KMS-11 (cell line): ENCODE measurements around the gene CXCR5.

ENCODE experiments used
- H2AFZ ChIP-seq: fragments of 200-600 bp; sonication (generic); 2 replicates; pipeline ENCODE4 v1.6.1; 2016; ENCODE audit warnings: antibody characterized with exemption, mixed run types, low read depth
- H3K27ac ChIP-seq: fragments of 200-600 bp; sonication (generic); 2 replicates; pipeline ENCODE4 v1.6.1; 2016; ENCODE audit warnings: mild to moderate bottlenecking, mixed run types
- H3K27me3 ChIP-seq: fragments of 200-600 bp; sonication (generic); 2 replicates; pipeline ENCODE4 v1.6.1; 2017; ENCODE audit warnings: mild to moderate bottlenecking, low read depth, mixed run types, moderate library complexity; ENCODE audit not compliant: insufficient read depth
- H3K36me3 ChIP-seq: fragments of 200-600 bp; sonication (generic); 2 replicates; pipeline ENCODE4 v1.6.1; 2017; ENCODE audit warnings: mild to moderate bottlenecking, mixed run types; ENCODE audit not compliant: insufficient read depth
- H3K4me1 ChIP-seq: fragments of 200-600 bp; sonication (generic); 2 replicates; pipeline ENCODE4 v1.6.1; 2016; ENCODE audit warnings: mild to moderate bottlenecking, low read depth, mixed run types; ENCODE audit not compliant: poor library complexity, severe bottlenecking
- H3K4me2 ChIP-seq: fragments of 200-600 bp; sonication (generic); 2 replicates; pipeline ENCODE4 v1.7.0; 2016; ENCODE audit warnings: mild to moderate bottlenecking, mixed run types
- H3K4me3 ChIP-seq: fragments of 200-600 bp; sonication (generic); IDR thresholded peaks from 2 replicates; pipeline ENCODE4 v1.6.1; 2017; ENCODE audit warnings: low read depth, low read length, mixed read lengths; ENCODE audit not compliant: insufficient read depth
- H3K79me2 ChIP-seq: fragments of 200-600 bp; sonication (generic); 2 replicates; pipeline ENCODE4 v1.6.1; 2016; ENCODE audit warnings: low read depth, mixed run types; ENCODE audit not compliant: insufficient read depth
- H3K9ac ChIP-seq: fragments of 200-600 bp; sonication (generic); 2 replicates; pipeline ENCODE4 v1.6.1; 2016; ENCODE audit warnings: mild to moderate bottlenecking, mixed run types
- H4K20me1 ChIP-seq: fragments of 200-600 bp; sonication (generic); 2 replicates; pipeline ENCODE4 v1.6.1; 2016; ENCODE audit warnings: mild to moderate bottlenecking, mixed run types; ENCODE audit not compliant: insufficient read depth
- CTCF ChIP-seq: fragments of 200-600 bp; sonication (generic); conservative IDR thresholded peaks from 2 replicates; pipeline ENCODE4 v1.6.1; 2017; ENCODE audit warnings: low read depth, mild to moderate bottlenecking, antibody characterized with exemption, low read length, moderate library complexity, mixed read lengths

Gene CXCR5

GRCh38 chr11:118918686-118919280 lies 35.1 kb downstream of the CXCR5 start:
- no peak overlapping the region for H3K4me3 ChIP-seq
- no peak overlapping the region for H3K27ac ChIP-seq
- H3K79me2 ChIP-seq, result no peaks in the 10 kb centered on the region
- H3K4me2 ChIP-seq, result no peak overlapping the region
- H4K20me1 ChIP-seq, result no peaks in the 10 kb centered on the region
- no peaks in the 10 kb centered on the region for H3K36me3 ChIP-seq
- peaks cover 5% of the 10 kb centered on the region for H3K4me1 ChIP-seq
- H3K9ac ChIP-seq, result no peak overlapping the region
- H3K27me3 ChIP-seq, result no peaks in the 10 kb centered on the region
- no peak for TF ChIP-seq CTCF
- H2AFZ ChIP-seq, result no peak overlapping the region

GRCh38 chr11:118921121-118921928 lies 37.6 kb downstream of the CXCR5 start:
- no peak overlapping the region for H3K27ac ChIP-seq
- TF ChIP-seq CTCF, result no peak
- H4K20me1 ChIP-seq, result no peaks in the 10 kb centered on the region
- no peak overlapping the region for H3K9ac ChIP-seq
- no peaks in the 10 kb centered on the region for H3K27me3 ChIP-seq
- no peaks in the 10 kb centered on the region for H3K36me3 ChIP-seq
- H3K79me2 ChIP-seq, result no peaks in the 10 kb centered on the region
- no peak overlapping the region for H2AFZ ChIP-seq
- no peak overlapping the region for H3K4me2 ChIP-seq
- no peak overlapping the region for H3K4me3 ChIP-seq
- peaks cover 10% of the 10 kb centered on the region for H3K4me1 ChIP-seq

GRCh38 chr11:118921929-118922744 lies 38.4 kb downstream of the CXCR5 start:
- no peak overlapping the region for H3K27ac ChIP-seq
- no peaks in the 10 kb centered on the region for H4K20me1 ChIP-seq
- no peak overlapping the region for H2AFZ ChIP-seq
- H3K27me3 ChIP-seq, result no peaks in the 10 kb centered on the region
- no peak for TF ChIP-seq CTCF
- peaks cover 18% of the 10 kb centered on the region for H3K4me1 ChIP-seq
- no peak overlapping the region for H3K9ac ChIP-seq
- H3K36me3 ChIP-seq, result no peaks in the 10 kb centered on the region
- no peaks in the 10 kb centered on the region for H3K79me2 ChIP-seq
- H3K4me3 ChIP-seq, result no peak overlapping the region
- H3K4me2 ChIP-seq, result no peak overlapping the region

- no peak overlapping the region for H3K9ac ChIP-seq
- H4K20me1 ChIP-seq, result no peaks in the 10 kb centered on the region
- no peak overlapping the region for H3K4me2 ChIP-seq
- H3K79me2 ChIP-seq, result no peaks in the 10 kb centered on the region
- TF ChIP-seq CTCF, result no peak
- H3K27ac ChIP-seq, result no peak overlapping the region
- peaks cover 23% of the 10 kb centered on the region for H3K4me1 ChIP-seq
- no peak overlapping the region for H3K4me3 ChIP-seq
- no peaks in the 10 kb centered on the region for H3K36me3 ChIP-seq
- no peak overlapping the region for H2AFZ ChIP-seq
- H3K27me3 ChIP-seq, result no peaks in the 10 kb centered on the region
These were observed 39.3 kb downstream of the CXCR5 start for GRCh38 chr11:118922745-118923627.
